ENCODE measurements around the gene P2RY12. TPM values are rescaled to one million over a fixed set of nuclear protein-coding genes. Genes with fewer than 3 reads are reported as not detected.

Gene P2RY12
- total and polyA plus RNA-seq, 9 of the 15 experiments (the other 6 are each of a cell fraction or from before 2014, with no cell fraction given): not detected

GRCh38 chr3:151430821-151431484, 46.4 kb upstream of the P2RY12 start:
- no peak for FAIRE-seq
- no peak for ATAC-seq
- BruUV-seq (replicated peaks): no TSS peak
- ChIA-PET POLR2A (interaction anchor here (0.9 kb wide), 1 partner anchor 18 kb away, joined by 3 read pairs; no protein-coding TSS in a partner anchor), CTCF (ENCODE audit: low intra/inter-chr PET ratio) (no interaction called here)
- no peak for DNase-seq (ENCODE audit: extremely low read depth in 1 of 4, low spot score in 3 of 4)
- Histone ChIP-seq H3K79me2 (ENCODE audit: control insufficient read depth, insufficient read depth, low read length) (no peaks in the 10 kb centered on the region), H3K27me3 (ENCODE audit: control insufficient read depth in 2 of 2, insufficient read depth in 2 of 2, low read length in 2 of 2) (0 out of 5 replicates have a peak, but pooled peaks cover 0 to 5% of the 10 kb centered on the region in 2 experiments), H3K9me1 (ENCODE audit: control insufficient read depth, insufficient read depth, low read length) (no peaks in the 10 kb centered on the region), H3K4me1 (replicated peaks in 1 of 2; ENCODE audit: control insufficient read depth in 2 of 2, insufficient read depth in 2 of 2, low read length in 2 of 2) (no peaks in the 10 kb centered on the region; a peak in 3 of 5 replicates), H3K27ac (ENCODE audit: extremely low read depth, low read depth, low read length) (no peak overlapping the region), H3K36me3 (ENCODE audit: control insufficient read depth, insufficient read depth, low read length) (no peaks in the 10 kb centered on the region), H3K4me2 (ENCODE audit: insufficient read depth, low read length) (no peak overlapping the region), H3K9ac (ENCODE audit: insufficient read depth in 1 of 2, low read depth in 2 of 2, low read length in 2 of 2) (no peak overlapping the region), H3K4me3 (no peak overlapping the region), H4K20me1 (replicated peaks; ENCODE audit: control insufficient read depth, insufficient read depth, low read length) (no peaks in the 10 kb centered on the region), H2AFZ (ENCODE audit: low read depth, low read length) (no peak overlapping the region), H3K9me3 (replicated peaks; ENCODE audit: control insufficient read depth, insufficient read depth, low read depth, low read length) (no peaks in the 10 kb centered on the region)
- intact Hi-C loops (cut with micrococcal nuclease) (no loop called here), in situ Hi-C loops (cut with MboI) (loop anchor here (10.0 kb wide), 1 partner anchor 484 kb away; no protein-coding TSS in a partner anchor)
- WGBS (ENCODE audit: insufficient coverage, low coverage, missing lambda C conversion rate): 8% methylated on average over 5 of the region's 5 CpGs
- no peak for TF ChIP-seq TCF15 (CRISPR knock-in tag; IDR thresholded peaks at IDR 0.05)
- TF ChIP-seq CHD2 (IDR thresholded peaks at IDR 0.05; ENCODE audit: low read depth, low read length): no peak
- no peak for TF ChIP-seq THAP12 (CRISPR knock-in tag; IDR thresholded peaks at IDR 0.05)

All from K562 (cell line).